GM18505 (cell line): ENCODE results near the gene LYPD1.

Experiments
- ATAC-seq: cut with Tn5 transposase; IDR thresholded peaks from one replicate; pipeline ENCODE4 v1.9.1; 2021; ENCODE audit not compliant: unreplicated experiment
- POLR2A ChIP-seq: IDR thresholded peaks from 4 replicates; pipeline ENCODE4 v1.6.1; 2011; ENCODE audit warnings: borderline replicate concordance; ENCODE audit not compliant: insufficient read depth, insufficient read length; ENCODE audit errors: extremely low read depth

Gene LYPD1

DNA sequence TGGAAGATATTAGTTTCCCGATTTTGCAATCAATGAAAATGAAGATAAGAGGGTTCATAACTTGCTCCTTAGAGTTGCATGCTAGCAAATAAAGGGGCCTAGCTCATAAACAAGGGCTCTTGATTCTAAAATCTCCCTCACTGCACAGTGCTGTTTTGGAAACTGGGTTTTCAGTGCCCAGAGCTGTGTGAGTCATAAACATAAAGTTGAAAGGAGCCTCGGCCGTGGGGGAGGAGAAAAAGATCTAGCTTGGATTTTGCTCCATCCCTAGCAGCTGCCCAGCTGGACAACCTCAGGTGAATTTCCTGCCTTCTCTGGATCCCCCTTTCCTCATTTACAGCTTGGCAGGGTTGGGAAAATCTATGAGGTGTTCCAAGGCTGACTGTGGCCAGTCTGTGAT, 42.5 kb downstream of the LYPD1 start:
- no peak for TF ChIP-seq POLR2A
- no peak for ATAC-seq

DNA sequence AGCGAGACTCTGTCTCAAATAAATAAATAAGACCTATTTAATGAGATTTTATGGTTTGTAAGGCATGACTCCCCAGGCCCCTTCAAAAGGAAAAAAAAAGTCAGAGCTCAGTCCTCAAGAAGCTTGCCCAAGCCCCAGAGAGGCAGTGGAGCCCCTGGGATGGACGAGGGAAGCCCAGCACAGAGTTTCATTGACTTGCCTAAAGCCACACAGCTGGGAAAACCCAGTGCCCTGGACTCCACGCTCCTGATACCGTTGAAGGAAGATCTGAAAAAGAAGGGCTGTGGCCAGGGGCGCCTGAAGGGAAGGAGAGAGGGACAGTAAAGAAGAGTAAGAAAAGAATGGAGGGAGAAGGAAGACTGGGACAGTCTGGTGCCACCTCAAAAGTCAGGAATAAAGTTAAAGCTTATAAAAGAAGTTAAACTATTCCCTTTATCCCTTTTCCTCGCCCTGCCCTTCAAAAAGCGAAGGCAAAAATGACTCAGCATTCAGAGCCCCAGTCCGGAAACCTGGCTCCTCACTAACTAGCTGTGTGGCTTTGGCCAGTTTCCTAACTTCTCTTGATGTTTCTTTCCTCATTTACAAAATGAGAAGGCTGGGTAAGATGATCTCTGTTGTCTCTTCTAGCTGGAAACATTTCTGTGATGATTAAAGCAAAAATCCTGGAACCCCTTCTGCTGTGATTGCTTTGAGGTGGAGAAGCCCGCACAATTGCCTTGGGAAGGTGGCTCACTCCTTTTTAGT, 46.7 kb downstream of the LYPD1 start:
- TF ChIP-seq POLR2A: no peak
- no peak for ATAC-seq

- ATAC-seq: no peak
These were observed 48.7 kb downstream of the LYPD1 start for GRCh38 chr2:132621131-132621875.

DNA sequence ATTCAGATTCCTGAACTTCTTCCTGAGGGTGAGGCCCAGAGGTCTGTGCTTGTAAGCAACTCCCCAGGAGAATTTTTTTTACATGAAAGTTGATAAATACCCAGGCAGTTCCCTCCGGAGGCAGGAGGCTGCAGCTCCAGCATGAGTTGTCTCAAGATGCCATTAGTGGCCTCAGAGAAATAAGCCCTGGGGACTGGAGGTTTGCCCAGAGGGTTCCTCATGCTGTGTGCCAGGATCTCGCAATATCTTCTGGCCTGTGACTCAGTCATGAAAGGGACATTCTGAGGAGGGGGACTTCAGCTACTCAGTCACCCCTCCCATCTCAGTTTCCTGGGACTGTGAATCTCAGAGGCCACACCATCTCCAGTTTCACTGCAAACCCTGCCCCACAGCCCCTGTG, 49.9 kb downstream of the LYPD1 start:
- no peak for ATAC-seq
- no peak for TF ChIP-seq POLR2A

More at GRCh38 chr2:132621131-132621875, 48.7 kb downstream of the LYPD1 start:
- no peak for TF ChIP-seq POLR2A

GRCh38 chr2:132618734-132619133, 51.3 kb downstream of the LYPD1 start:
- no peak for TF ChIP-seq POLR2A
- no peak for ATAC-seq

- no peak for TF ChIP-seq POLR2A
- no peak for ATAC-seq
These were observed 52.0 kb downstream of the LYPD1 start for GRCh38 chr2:132617989-132618388.

- no peak for ATAC-seq
- TF ChIP-seq POLR2A: no peak
These were observed 54.5 kb downstream of the LYPD1 start for GRCh38 chr2:132615329-132616085.

DNA sequence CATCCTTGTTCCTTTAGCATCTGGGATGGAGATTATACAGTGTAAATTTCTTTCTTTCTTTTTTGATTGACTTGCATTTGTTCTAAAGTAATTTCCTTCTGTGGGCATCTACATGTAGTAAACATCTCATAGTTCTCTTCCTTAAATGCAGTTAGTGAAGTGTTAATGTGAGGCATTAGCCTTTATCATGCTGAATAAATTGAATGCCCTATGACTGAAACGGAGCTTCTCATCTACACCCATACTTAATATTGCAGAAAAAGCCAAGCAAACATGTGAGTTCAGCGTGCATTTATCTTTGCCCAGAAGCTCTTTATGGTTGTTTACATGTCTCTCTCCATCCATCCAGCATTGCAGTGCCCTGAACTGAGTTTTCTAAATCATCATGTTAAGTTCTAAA, 58.3 kb downstream of the LYPD1 start:
- ATAC-seq: no peak
- no peak for TF ChIP-seq POLR2A

GRCh38 chr2:132609101-132609890, 60.7 kb downstream of the LYPD1 start:
- ATAC-seq: no peak
- no peak for TF ChIP-seq POLR2A

DNA sequence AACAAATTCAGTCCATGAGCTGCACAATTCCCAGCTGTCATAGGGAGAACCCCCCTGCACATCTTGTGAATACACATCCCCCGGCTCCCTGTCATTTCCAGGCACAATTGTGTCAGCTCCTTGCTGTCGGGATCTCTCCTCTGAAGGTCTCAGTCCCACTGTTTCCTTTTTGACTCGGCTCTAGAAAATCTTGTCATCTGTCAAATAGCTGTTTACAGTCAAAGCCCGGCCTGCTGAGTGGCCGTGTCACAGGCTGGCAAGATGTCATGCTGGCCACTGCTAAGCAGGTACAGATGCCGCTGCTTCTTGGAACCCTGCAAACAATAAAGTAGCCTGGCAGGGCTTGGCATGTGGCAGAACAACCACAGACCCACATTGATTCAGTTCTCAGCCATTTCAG, 61.7 kb downstream of the LYPD1 start:
- no peak for ATAC-seq
- TF ChIP-seq POLR2A: no peak

GRCh38 chr2:132607426-132608090, 62.4 kb downstream of the LYPD1 start:
- ATAC-seq: no peak
- TF ChIP-seq POLR2A: no peak

DNA sequence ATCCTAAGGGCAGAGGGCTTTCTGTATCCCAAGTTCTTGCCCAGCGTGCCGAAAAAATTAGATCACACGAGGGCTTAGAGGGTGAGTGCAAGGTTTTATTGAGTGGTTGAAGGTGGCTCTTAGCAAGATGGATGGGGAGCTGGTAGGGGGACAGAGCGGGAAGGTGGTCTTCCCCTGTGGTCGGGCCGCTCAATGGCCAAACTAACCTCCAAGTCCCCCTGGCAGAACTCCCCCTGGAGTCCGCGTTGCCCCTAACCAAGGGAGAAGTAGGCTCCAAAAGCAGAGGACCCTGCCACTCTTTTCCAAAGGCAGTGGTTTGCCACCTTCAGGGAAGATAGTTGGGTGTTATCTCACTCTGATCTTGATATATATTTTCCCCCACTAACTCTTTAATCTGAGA, 63.4 kb downstream of the LYPD1 start:
- ATAC-seq: no peak
- TF ChIP-seq POLR2A: no peak

DNA sequence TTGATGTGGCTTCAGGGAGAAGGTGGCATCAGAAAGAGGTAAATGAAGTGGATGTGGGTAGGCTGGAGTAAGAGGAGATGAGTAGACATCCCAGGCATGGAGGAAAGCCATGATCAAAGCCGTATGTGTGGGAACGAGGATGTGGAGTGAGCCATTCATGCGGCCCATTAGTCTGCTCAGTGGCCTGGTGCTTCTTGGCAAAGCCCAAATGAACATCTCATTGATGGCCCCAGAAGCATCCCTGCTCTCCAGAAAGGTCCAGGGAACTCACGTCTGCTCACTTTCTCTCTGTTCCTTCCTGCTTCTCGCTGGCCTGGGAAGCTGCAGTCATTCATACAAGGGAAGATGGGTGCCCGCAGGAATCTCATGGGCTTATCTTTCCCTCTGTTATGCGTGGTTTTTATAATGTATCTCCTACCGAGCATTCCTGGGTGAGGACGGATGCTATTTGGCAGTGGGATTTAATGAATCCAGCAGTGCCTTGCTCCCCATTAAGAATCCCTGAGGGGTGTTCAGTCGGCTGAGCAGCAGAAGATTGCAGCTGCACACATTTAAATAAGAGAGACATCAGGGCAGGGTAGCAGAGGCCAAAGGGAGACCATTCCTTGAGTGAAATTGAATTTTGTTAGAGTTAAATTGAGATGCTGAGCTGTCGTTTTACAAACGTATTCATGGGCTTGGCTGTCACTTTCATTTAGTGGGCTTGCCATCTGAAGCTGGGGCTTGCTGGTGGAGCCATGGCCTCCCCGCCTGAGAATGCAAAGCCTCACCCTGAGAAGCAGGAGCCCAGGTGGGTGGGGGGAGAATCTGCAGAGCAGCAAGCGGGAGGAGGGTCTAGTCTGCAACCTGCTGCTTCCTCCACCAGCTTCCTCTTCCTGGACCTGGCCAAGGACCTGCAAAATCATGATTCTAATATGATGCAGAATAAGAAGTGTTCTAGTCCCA, 64.5 kb downstream of the LYPD1 start:
- no peak for ATAC-seq
- no peak for TF ChIP-seq POLR2A
